Endometrial microvascular endothelial cells (primary cell): ENCODE measurements around the gene RBBP7. TPM values are rescaled to one million over a fixed set of nuclear protein-coding genes. Genes with fewer than 3 reads are reported as not detected.

Experiments
- in situ Hi-C: cut with HindIII; loops from 2 replicates; pipeline ENCODE4 v1.10.0; 2017; ENCODE audit warnings: low sequenced_read_pairs, low pct_unique_long_range_greater_than_20kb; ENCODE audit errors: inconsistent ontology term
- total RNA-seq: library from RNA; depleted of rRNA; stranded (reverse); fragments of >200 nt; gene quantifications from one replicate; pipeline ENCODE4 v1.2.3, GENCODE V29; 2015; ENCODE audit errors: inconsistent ontology term

RBBP7 gene
- total RNA-seq, result 168 TPM

- in situ Hi-C loops, result no loop called here
These were observed at the start of gene RBBP7 for GRCh38 chrX:16870095-16870861. Gene RBBP7, minus strand, starts transcription at chrX:16870362. Its CDS starts 309 bp downstream, at chrX:16870053.

- in situ Hi-C loops, result no loop called here
These were observed 48.8 kb upstream of the RBBP7 start for GRCh38 chrX:16918979-16919378.

DNA sequence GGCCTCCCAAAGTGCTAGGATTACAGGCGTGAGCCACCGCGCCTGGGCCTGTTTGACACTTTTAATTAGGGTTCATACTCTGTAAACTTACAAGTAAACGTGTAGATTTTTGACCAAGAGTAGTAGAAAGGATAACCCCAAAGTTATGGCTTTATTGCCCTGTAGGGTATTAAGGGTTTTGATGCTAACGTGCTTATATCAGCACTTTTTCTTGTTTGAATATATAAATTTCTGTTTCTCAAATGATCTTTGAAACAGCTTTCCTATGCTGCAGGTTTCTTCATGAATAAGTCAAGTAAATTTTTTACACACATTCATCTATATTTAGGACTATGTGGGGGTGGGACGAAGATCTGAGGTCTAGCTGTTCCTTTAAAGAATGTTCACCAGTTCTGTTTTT is 47.0 kb upstream of the RBBP7 start:
- in situ Hi-C loops, result no loop called here

DNA sequence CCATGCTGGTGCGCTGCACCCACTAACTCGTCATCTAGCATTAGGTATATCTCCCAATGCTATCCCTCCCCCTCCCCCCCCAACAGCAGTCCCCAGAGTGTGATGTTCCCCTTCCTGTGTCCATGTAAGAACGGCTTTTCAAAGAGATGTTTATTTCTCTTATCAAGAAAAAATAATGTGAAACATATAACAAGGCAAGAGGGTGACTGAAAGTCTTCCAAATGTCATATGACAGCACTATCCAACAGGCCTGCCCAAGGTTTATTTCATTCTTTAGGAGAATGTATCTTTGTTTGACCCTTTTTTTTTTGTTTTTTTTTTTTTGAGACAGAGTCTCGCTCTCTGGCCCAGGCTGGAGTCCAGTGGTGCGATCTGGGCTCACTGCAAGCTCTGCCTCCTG is 46.4 kb upstream of the RBBP7 start:
- in situ Hi-C loops, result no loop called here

DNA sequence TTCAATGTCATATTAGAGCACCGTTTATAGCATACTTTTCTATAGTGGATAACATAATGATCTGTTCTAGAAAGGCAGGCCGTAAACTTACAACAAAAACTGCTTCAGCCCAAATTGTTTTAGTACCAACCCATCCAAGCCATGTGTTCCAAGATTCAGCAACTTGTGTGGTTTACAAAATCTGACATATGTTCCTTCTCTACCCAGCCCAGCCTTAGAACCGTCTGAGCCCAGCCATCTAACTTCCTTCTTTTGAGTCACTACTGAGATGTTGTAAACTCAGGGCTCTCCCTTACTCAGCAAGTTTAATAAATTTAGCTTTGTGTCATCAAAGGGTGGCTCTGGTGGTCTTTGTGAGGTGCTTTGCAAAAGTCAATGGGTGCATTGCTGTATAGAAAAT is 43.9 kb upstream of the RBBP7 start:
- in situ Hi-C loops, result no loop called here

DNA sequence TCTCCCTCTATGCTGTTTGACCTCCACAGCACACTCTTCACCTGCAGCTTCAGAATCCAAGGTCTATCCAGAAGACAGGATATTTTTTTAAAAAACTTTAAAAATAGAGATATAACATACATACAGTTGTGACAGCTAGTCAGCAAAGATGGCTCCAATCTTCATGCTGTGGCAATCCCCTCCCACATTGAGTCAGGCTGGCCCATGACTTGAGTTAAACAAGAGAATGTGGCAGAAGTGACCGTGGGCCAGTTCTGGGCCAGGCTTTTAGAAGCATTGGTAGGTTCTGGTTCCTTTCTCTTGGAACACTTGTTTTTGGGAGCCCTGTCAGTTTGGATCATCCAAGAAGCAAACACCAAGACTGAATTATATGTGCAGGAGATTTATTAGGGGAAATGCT is 40.2 kb upstream of the RBBP7 start:
- in situ Hi-C loops, result no loop called here

- in situ Hi-C loops, result no loop called here
These were observed 33.3 kb upstream of the RBBP7 start for GRCh38 chrX:16903274-16904022.

GRCh38 chrX:16897445-16897844 is 27.3 kb upstream of the RBBP7 start:
- in situ Hi-C loops, result no loop called here

GRCh38 chrX:16892504-16893362 is 22.6 kb upstream of the RBBP7 start:
- in situ Hi-C loops, result no loop called here

DNA sequence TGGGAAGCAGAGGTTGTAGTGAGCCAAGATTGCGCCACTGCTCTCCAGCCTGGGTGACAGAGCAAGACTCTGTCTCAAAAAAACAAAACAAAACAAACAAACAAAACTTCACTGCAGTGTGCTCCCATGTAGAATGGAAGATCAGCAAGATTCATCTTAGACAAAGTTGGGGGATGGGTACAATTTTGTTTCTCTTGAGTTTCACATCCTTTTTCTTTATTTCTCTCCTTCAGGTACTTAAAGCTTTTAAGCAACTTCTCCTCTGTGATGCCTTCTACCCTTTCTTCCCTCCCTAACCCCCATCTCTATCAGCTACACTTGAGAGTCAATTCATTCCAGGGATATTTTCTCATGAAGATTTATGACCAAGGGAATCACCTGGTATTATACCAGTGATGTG is 15.5 kb upstream of the RBBP7 start:
- in situ Hi-C loops, result no loop called here

GRCh38 chrX:16883487-16883804 is 13.3 kb upstream of the RBBP7 start:
- in situ Hi-C loops, result no loop called here

DNA sequence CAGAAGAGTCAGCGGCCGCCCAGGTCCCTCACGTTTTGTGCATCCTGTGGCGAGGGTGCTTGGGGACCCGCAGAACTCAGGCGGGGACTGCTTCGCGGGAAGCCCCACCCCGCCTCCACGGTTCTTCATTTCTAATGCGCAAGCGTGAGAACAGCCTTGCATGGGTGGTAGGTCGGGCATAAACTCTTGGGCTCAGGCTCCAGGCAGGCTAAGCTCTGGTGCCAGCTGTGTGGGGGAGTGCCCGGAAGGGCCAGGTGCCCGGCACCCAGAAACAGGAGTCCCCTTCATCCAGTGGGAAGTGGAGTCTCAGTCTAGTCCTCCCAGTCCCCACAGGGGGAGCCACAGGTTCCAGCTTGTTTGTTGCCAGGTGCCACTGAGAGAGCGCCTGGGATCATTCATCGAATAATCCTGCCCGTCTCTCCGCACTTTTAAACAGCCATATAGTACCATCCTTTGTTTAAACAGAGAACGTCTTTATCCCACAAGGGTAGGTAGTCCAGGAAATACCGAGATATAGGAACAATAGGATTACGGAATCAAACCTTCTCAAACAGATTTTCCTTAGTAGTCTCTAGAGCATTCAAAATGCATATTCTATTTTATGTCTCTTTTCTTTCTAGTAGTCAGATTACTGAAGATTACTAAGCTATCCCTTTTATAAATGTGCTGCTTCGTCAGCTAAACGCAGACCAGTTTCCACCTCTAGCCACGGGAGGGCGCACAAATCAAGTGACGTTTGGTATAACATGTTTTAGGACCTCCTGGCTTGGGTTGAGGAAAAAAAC is 12.7 kb upstream of the RBBP7 start:
- in situ Hi-C loops, result no loop called here

- in situ Hi-C loops, result no loop called here
These were observed 12.0 kb upstream of the RBBP7 start for GRCh38 chrX:16882169-16882568.

- in situ Hi-C loops, result no loop called here
These were observed 6.5 kb upstream of the RBBP7 start for GRCh38 chrX:16876696-16877095.

DNA sequence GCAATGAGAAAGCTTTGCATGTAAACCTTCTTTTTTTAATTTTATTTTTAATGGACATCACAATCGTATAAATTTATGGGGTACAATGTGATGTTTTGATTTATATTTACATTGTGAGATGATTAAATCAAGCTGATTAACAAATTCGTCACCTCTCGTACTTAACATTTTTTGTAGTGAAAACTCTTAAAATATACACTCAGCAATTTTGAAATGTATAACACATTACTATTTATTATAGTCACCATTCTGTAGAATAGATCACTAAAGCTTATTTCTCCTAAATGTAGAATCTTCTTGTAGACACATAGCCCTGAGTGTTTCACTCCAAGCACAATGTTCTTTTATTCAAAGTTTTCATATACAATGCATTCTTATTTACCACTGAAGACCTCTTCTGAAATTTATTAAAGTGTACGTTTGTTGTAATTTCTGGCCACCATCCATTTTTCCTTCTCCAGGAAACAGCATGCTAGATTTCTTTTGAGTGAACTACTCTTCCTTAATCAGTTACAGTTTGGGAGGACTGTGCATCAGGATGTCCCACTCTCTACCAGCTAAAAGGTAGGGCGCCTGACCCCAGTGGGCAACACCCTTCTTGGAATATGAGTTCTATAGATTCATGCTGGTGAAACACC is 4.4 kb upstream of the RBBP7 start:
- in situ Hi-C loops, result no loop called here

- in situ Hi-C loops, result no loop called here
These were observed 2.9 kb upstream of the RBBP7 start for GRCh38 chrX:16873106-16873505.

GRCh38 chrX:16870862-16871815 is 977 bp upstream of the RBBP7 start:
- in situ Hi-C loops, result no loop called here
